Measurements from ENCODE around the gene GULP1.

Gene GULP1

DNA sequence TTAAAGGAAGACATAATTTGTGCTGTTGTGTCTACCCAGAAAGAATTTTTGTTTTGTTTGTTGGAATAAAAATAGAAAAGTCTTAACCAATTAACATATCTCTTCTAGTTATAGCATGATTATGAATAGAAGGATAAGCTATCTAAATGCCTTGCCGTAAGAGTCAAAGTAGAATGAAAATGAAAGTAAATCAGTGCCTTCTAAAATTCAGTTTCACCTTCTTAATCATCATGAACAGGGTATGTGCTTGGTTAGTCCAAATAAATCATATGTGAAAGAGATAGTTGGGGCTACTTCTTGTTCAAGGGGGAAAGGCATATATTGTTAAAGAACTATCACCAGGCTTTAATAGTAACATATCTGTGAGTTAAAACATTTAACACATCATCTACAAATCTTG lies 91.5 kb downstream of the GULP1 start:
- TF ChIP-seq, protein P1, sequence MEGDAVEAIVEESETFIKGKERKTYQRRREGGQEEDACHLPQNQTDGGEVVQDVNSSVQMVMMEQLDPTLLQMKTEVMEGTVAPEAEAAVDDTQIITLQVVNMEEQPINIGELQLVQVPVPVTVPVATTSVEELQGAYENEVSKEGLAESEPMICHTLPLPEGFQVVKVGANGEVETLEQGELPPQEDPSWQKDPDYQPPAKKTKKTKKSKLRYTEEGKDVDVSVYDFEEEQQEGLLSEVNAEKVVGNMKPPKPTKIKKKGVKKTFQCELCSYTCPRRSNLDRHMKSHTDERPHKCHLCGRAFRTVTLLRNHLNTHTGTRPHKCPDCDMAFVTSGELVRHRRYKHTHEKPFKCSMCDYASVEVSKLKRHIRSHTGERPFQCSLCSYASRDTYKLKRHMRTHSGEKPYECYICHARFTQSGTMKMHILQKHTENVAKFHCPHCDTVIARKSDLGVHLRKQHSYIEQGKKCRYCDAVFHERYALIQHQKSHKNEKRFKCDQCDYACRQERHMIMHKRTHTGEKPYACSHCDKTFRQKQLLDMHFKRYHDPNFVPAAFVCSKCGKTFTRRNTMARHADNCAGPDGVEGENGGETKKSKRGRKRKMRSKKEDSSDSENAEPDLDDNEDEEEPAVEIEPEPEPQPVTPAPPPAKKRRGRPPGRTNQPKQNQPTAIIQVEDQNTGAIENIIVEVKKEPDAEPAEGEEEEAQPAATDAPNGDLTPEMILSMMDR (conservative IDR thresholded peaks at IDR 0.05; ENCODE audit: low read depth, low read length), result no peak
- H3K4me3 ChIP-seq (ENCODE audit: low read length), result no peak overlapping the region

DNA sequence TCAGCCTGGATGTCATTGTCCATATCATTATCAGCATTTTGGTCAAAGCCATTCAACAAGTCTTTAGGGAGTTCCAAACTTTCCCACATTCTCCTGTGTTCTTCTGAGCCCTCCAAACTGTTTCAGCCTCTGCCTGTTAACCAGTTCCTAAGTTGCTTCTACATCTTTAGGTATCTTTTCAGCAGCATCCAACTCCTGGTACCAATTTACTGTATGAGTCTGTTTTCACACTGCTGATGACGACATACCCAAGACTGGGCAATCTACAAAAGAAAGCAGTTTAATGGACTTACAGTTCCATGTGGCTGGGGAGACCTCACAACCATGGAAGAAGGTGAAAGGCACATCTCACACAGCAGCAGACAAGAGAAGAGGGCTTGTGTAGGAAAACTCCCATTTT lies 94.2 kb downstream of the GULP1 start:
- H3K4me3 ChIP-seq (ENCODE audit: low read length), result no peak overlapping the region
- DNase-seq (ENCODE audit: low read depth), result no peak
- TF ChIP-seq, protein P1 (conservative IDR thresholded peaks at IDR 0.05; ENCODE audit: low read depth, low read length), result no peak

More for the DNA sequence above, 91.5 kb downstream of the GULP1 start:
- DNase-seq (ENCODE audit: low read depth), result no peak

DNA sequence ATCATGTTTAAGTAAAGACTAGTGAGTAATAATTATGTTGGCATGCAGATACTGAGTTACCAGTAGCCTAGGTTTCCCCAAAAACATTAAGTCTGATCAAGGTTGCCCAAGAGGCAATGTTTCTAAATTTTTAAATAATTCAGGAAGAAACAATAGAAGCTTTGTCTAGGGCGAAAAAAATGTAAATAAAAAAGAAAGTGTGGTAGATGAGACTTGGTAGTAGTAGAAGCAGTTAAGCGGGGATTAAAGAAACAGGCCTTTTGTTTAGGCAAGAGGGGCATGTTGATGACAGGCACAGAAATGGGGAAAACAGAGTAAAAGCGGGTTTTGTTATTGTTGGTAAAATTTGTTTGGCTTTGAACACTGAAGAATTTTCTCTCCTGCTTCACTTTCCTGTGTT lies 97.2 kb downstream of the GULP1 start:
- TF ChIP-seq, protein P1 (conservative IDR thresholded peaks at IDR 0.05; ENCODE audit: low read depth, low read length), result no peak
- no peak overlapping the region for H3K4me3 ChIP-seq (ENCODE audit: low read length)
- DNase-seq (ENCODE audit: low read depth), result no peak

DNA sequence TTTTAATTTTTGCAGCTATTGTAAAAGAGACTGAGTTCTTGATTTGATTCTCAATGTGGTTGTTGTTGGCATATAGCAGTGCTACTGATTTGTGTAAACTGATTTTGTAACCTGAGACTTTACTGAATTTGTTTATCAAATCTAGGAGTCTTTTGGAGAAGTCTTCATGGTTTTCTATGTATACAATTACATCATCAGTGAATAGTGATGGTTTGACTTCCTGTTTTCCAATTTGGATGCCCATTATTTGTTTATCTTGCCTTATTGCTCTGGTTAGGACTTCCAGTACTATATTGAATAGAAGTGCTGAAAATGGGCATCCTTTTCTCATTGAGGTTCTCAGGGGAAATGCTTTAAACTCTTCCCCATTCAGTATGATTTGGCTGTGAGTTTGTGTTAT lies 99.7 kb downstream of the GULP1 start:
- DNase-seq (ENCODE audit: low read depth), result no peak
- TF ChIP-seq, protein P1 (conservative IDR thresholded peaks at IDR 0.05; ENCODE audit: low read depth, low read length), result no peak
- H3K4me3 ChIP-seq (ENCODE audit: low read length), result no peak overlapping the region

DNA sequence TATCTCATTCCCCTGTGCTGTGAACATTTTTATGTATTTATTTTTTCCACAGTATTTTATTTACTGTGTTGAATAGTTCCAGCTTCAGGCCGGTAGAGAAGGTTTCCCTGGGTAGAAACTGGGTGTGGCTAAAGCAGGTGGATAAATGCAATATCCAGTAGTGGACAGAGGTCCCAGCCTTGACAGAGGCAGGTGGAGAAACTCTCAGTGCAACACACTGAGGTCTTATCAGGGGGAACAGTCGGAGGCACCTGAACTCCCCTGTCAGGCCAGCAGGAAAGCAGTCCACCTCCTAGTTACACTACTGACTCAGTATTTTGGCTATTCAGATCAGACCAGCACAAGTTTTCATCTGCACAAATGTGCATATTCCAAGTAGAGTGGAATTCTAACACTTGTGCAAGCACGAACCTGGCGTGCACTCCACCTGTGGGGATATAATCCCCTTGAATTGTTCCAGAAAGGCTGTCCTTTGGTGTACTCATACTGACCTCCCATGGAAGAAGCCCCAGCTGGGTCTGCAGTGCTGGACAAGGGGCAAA lies 103.3 kb downstream of the GULP1 start:
- no peak overlapping the region for H3K4me3 ChIP-seq (ENCODE audit: low read length)
- no peak for DNase-seq (ENCODE audit: low read depth)
- TF ChIP-seq, protein P1 (conservative IDR thresholded peaks at IDR 0.05; ENCODE audit: low read depth, low read length), result no peak

DNA sequence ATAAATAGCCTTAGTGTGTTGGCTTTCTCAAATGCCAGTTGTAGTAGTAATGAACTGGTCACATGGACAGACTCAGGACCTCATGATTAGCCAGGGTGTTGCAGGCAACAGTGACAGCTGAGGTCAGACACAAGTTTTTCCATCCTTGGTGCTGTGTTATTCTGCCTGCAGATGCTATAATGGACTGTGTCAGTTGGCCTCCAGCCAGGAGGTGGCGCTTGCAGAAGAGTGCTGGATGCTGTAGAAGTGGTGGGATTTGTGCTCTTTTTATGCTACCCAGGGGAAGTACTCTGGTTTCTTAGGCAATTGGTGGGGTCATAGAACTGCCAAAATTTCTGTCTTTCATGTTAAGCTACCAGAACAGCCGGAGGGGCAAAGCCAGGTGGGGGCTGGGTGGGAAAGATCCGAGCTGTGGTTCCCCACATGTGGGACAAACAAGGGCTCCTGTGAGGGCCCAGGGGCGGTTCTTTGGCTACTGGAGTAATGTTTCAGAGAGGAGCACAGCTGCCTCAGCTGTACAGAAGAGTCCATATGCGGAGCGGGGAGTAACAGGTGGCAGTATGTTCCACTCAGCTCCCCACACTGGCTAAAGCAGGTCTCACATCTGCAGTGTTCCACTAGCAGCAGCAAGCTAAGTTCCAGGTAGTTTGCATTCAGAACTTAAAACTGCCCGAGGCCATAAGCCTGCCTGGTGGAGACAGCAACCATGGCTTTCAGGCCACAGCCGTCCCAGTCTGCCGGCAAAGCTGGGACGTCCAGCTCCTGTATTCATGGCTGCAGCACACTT lies 104.4 kb downstream of the GULP1 start:
- TF ChIP-seq, protein P1 (conservative IDR thresholded peaks at IDR 0.05; ENCODE audit: low read depth, low read length), result peak; percentile 14
- H3K4me3 ChIP-seq (ENCODE audit: low read length), result no peak overlapping the region
- DNase-seq (ENCODE audit: low read depth), result no peak

DNA sequence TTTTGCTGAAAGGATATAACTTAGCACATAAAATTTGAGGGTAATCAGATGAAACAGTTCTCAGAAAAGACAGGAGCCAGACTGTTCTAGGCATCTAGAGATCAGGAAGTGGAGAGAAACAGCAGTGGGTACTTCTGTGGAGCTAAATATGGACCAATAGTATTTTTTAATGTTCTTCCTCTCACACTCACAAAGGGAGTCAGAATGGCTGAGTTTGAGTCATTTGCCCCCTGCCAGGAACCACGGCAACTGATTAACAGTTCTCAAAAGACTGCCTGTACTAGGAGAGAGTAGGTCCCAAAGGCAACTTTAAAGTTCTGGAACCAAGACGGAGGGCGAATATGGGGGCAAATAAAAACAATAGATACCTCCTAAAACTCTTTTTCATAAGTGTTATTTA lies 107.5 kb downstream of the GULP1 start:
- DNase-seq (ENCODE audit: low read depth), result no peak
- no peak overlapping the region for H3K4me3 ChIP-seq (ENCODE audit: low read length)
- TF ChIP-seq, protein P1 (conservative IDR thresholded peaks at IDR 0.05; ENCODE audit: low read depth, low read length), result no peak
